HG02588 (cell line): Measurements from ENCODE around the gene MTOR.
"Not testable (repeated sequence)": the region's sequence is repeated elsewhere in the genome, so short reads cannot be mapped to it uniquely, and the experiment has no call there.

Experiments
- ATAC-seq: cut with Tn5 transposase; IDR thresholded peaks from one replicate; pipeline ENCODE4 v1.9.1; 2021; ENCODE audit warnings: mild to moderate bottlenecking, moderate library complexity; ENCODE audit not compliant: unreplicated experiment

MTOR gene

GRCh38 chr1:11262171-11263049, at the start of gene MTOR:
TSS of gene MTOR (minus strand) at chr1:11262551. CDS start at chr1:11259409, 3,142 bp downstream.
- ATAC-seq = peak; percentile 96

GRCh38 chr1:11309385-11309784, 47.0 kb upstream of the MTOR start:
- ATAC-seq = no peak

GRCh38 chr1:11308699-11309224, 46.4 kb upstream of the MTOR start:
- no peak for ATAC-seq

- ATAC-seq = no peak
Measured at GRCh38 chr1:11307852-11308251, 45.5 kb upstream of the MTOR start.

- not testable (repeated sequence) for ATAC-seq
Measured at GRCh38 chr1:11305516-11305915, 43.2 kb upstream of the MTOR start.

- ATAC-seq = no peak
Measured at GRCh38 chr1:11302366-11302765, 40.0 kb upstream of the MTOR start.

GRCh38 chr1:11301601-11302000, 39.2 kb upstream of the MTOR start:
- no peak for ATAC-seq

- ATAC-seq = no peak
Measured at GRCh38 chr1:11299225-11299574, 36.8 kb upstream of the MTOR start.

- no peak for ATAC-seq
Measured at GRCh38 chr1:11298390-11299224, 36.3 kb upstream of the MTOR start.

- not testable (repeated sequence) for ATAC-seq
Measured at GRCh38 chr1:11297774-11298173, 35.4 kb upstream of the MTOR start.

- no peak for ATAC-seq
Measured at GRCh38 chr1:11295905-11296304, 33.6 kb upstream of the MTOR start.

GRCh38 chr1:11294951-11295350, 32.6 kb upstream of the MTOR start:
- no peak for ATAC-seq

GRCh38 chr1:11293856-11294255, 31.5 kb upstream of the MTOR start:
- no peak for ATAC-seq

GRCh38 chr1:11291049-11291448, 28.7 kb upstream of the MTOR start:
- ATAC-seq = no peak

- no peak for ATAC-seq
Measured at GRCh38 chr1:11289064-11289463, 26.7 kb upstream of the MTOR start.

- ATAC-seq = no peak
Measured at GRCh38 chr1:11286735-11287410, 24.5 kb upstream of the MTOR start.

GRCh38 chr1:11285883-11286734, 23.8 kb upstream of the MTOR start:
- ATAC-seq = no peak

GRCh38 chr1:11284784-11285183, 22.4 kb upstream of the MTOR start:
- no peak for ATAC-seq

GRCh38 chr1:11283151-11283550, 20.8 kb upstream of the MTOR start:
- no peak for ATAC-seq
